NCI-H2196 treated with DMSO at 0.1 percent for 48 hours (cell line): ENCODE data around the gene NGEF.
A peak's percentile ranks its signal among the peaks of the same experiment; 100 is the strongest.

Source experiments
- DNase-seq: peaks from one replicate; lab custom pipeline; 2025; ENCODE audit not compliant: unreplicated experiment; lab: John Stamatoyannopoulos, UW

NGEF gene

DNA sequence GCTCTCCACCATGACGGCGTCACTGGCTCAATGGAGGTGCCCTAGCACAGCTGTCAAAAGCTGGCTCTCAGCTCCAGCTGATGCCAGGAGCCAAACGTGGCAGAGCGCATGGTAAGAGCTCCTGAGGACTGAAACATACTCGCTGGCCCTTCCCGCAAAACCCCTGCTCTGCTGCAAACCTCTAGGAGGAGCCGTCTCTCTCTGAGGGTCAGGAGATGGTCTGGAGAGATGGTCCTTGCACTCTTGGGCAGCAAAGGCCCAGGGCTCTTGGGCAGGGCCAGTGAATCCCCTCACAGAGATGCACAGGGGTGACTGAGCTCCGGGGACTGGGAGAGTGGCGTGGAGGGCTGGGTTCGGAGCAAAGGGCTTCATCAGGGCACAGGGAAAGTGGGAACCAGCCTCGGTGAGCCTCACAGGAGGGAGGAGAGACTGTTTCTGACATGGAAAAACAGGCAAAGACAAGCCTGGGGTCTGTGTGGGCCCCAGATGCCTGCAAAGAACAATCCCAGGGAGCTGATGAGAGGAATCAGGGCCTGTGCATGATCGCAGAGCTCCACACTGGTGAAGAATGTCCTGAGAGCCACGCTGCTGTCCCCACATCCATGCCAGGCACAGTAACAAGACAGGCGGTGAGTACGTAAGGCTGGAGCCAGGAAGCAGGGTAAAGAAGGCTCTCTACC is 125.7 kb downstream of the NGEF start:
- no peak for DNase-seq

DNA sequence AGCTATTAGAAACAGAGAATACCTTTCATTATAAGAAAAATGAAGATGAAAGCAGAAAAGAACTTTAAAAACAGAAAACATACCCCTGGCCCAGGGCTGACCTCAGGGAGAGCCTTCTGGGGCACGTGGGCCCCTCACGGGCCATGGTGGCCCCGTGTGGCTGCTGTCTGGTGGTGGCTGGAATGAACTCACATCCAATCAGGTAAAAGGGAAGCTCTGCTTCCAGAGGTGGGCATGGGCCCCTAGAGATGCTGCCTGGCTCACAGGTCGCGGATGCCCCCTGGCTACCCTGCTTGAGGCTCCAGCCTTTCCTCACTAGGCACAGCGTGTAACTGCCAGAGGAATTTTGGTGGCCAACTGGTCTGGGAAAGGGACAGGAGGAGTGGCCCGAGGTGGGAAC is 126.4 kb downstream of the NGEF start:
- DNase-seq, result no peak

DNA sequence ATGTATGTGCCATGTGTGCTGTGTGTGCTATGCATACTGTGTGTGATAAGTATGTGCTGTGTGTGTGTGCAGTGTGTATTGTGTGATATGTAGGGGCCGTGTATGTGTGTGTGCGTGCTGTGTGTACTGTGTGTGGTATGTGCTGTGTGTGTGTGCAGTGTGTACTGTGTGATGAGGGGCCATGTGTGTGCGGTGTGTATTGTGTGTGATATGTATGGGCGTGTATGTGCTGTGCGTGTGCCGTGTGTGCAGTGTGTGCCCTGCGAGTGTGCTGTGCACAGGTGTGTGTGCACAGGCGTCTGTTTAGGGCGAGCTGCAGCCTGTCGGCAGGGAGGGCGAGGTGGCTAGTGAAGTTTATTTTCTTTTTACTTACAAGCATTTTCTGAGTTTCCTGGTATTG is 126.9 kb downstream of the NGEF start:
- DNase-seq, result no peak

DNA sequence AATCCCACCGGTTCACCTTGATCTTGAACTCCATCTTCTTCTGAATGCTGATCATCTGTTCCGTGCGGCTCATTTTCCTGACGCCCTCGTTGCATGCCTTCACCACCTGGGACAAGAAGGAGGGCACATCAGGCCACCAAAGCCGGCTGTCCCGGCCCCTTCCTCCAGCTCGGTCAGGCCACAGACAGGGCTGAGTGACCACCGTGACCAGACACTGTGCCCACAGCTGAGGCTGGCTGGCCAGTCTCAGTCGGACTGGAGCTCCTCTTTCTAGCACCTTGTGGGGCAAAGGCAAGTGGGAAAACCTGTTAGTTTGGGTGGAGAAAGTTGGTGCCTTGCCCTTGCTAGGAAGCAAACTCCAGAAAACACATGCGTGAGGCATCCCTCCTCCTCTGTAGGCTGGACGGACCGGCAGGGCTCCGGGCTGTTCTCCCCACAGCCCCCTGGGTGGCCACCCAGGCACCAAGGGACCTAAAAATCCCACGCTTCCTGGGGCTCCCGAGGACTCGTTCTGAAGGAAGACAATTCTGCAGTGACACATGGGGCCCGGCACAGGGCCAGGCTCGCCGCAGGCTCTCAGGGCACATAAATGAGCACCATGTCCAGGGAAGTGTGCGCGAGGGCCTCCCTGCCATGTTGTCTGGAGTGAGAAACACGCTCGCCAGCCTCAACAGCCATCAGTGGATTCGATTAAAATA is 127.6 kb downstream of the NGEF start:
- DNase-seq, result no peak

DNA sequence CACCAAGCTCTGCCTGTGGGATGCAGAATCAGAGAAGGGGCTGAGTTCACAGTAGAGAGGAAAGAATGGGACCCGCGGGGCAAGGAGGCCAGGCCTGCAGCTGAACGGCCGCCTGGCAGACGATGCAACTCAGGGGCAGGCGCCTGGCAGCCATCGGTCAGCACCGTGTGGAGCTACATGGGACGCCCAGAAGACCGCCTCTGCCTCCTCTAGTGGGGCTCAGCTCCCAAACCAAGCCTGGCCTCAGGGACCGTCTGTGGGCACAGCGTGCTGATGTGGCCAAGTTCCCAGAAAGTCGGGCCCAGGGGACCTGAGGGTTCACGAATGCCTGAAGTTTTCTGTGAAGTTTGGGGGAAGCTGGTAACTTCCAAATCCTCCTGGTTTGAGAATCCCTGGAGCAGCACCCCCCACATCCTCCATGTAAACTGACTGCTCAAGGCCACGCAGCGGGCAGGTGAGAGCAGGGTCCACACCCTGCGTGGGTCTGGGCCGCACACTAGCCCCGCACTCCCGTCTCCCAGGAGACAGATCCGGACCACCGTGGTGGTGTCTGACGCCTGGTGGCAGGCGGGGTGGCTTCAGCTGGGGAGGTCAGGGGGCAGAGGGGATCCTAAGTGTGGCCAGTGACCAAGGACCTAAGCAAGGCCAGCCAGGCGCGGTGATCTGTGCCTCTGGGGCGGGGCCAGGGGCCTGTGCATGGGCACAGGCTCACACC is 128.3 kb downstream of the NGEF start:
- no peak for DNase-seq

DNA sequence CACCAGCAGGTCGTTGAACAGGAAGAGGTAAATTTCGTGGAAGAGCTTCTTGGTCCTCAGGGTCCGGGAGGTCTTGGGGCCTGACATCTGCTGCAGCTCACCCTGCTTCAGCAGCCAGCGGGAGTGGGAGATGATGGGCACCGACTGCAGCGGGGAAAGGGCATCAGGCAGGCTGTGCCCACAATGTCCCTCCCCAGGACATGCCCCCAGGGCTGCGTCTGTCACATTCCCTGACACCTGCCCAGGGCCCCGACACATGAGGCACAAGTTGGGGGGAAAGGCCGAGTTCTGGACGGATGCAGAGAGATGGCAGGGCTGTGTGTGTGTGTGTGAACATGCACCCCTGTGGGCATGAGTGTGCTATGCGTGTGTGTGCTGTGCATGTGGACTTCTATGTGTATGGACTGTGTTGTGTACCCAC is 129.0 kb downstream of the NGEF start:
- DNase-seq, result no peak

DNA sequence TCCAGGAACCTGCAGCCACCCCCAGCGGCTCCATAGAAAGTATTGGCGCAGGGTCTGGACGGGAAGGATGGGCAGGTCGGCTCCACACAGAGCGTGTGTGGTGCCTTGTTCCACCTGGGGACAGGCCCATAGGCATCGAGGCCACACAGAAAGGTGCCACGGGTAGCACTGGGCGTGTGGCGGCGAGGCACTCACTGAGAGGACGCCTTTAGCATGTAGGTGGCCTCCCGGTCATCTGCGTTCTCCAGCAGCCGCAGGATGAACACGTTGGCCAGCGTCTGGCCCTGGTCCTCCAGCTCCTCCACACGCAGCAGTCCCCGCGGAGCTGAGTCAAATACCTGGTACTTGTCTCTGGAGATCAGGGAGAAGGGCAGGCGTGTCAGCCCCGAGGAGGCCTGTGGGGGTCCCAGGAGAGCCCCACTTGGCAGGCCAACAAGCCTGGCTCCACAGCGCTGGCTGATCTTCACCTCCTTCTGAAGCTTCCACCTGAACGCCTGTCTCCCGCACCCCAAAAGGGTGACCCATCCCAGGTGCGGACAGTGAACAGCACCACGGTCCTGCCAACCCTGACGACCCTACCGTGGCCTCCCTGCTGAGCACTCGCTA is 129.8 kb downstream of the NGEF start:
- no peak for DNase-seq

DNA sequence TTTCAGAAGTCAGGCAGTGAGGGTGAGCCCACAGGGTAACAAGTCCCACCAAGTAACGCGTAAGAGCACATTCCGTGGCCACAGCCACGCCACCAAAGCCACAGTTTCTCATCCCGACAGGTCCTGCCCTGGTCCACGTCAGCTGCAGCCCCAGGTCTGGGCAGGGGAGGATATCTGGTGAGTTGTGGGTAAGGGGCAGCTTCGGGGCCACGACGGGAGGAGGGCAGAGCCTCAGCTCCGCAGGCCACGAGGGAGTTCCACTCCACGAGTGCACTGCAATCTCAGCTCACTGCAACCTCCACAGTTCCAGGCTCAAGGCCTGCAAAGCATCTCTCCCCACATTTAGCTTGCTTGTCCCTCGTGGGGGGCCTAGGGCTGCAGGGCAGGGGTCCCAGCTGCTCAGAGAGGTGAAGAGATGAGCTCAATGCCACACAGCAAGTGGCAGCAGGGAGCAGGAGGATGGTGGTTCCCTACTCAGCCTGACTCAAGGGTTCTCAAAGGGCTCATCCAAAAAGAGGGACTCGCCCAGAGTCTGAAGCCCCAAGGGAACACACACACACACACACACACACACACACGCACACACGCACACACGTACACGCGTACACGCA is 130.4 kb downstream of the NGEF start:
- no peak for DNase-seq

DNA sequence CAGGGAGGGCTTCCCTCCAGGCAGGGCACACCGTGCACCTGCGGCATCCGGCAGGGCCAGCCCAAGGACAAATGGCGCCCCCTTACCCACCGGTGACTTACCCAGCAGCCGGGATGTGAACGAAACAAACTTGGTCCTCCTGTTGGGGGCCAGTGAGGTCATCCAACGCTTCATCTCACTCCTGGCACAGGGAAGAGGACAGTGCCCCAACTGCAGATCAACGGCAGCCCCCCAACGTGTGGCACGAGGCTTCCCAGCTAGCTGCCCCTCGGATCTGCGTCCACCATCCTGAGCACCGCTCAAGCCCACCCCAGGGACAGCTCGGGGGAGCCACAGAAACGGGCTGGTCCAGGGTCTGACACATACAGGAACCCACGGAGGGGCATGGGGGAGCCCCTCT is 131.0 kb downstream of the NGEF start:
- no peak for DNase-seq

DNA sequence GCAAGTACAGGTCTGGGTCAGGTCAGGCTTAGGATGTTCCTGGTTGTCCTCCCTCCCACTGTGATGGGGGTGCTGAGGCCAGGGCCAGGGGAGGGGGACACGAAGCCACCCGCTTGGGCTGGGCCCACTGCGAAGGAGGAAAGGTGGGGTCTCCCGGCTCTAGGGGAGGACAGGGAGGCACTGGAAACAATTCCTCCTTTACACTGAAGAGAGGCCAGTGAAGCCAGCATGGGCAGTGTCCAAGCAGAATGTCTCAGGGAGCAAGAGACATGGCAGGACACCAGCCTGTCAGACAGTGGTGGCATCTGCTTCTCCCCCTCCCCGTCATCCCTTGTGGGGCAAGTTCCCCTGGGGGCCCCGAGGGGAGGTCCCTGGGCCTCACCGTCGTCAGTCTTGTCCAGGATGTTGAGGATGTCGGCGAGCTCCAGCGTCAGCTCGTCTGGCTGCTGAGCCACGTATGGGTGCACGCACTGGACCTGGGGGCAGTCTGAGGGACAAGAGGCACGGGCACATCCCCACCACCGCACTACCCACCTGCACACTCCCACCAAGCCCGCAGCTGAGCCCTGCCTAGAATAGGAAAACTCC is 132.2 kb downstream of the NGEF start:
- no peak for DNase-seq

DNA sequence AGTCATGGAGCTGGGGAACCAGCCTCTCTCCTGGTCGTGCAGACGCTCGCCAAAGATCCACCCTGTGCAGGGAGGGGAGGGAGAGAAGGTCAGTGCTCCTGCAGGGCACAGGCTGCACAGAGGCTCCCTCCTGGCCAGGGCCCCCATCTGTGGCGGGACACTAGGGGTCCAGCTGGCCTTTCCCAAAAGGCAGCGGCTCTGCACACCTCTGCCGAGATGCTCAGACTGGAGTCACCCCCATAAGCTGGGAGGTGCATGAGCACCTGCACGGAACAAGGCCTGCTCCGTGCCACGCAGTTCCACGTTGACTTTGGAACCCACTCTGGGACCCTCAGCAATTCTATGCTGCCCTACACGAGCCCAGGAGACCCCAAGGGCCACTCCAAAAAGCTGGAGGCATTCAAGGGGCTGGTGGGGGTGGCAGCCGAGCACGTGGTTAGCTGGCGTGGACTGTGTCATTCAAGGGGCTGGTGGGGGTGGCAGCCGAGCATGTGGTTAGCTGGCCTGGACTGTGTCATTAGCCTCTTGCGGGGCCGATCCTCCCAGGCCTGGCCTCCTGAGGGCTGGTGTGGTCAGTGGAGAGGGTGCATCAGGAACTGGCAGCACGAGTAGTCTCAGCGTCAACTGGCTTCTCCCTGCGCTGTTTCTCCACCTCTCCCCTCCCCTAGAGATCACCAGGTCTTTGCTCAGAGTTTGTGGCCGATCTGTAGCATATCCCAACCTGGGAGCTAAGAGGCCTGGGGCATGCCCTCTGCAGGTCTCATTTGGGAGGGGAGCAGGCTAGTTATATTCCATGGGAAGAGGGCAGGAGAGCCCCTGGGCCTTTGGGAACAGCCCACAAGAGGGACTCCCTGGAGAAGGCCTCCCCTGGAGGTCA is 133.2 kb downstream of the NGEF start:
- DNase-seq, result no peak

DNA sequence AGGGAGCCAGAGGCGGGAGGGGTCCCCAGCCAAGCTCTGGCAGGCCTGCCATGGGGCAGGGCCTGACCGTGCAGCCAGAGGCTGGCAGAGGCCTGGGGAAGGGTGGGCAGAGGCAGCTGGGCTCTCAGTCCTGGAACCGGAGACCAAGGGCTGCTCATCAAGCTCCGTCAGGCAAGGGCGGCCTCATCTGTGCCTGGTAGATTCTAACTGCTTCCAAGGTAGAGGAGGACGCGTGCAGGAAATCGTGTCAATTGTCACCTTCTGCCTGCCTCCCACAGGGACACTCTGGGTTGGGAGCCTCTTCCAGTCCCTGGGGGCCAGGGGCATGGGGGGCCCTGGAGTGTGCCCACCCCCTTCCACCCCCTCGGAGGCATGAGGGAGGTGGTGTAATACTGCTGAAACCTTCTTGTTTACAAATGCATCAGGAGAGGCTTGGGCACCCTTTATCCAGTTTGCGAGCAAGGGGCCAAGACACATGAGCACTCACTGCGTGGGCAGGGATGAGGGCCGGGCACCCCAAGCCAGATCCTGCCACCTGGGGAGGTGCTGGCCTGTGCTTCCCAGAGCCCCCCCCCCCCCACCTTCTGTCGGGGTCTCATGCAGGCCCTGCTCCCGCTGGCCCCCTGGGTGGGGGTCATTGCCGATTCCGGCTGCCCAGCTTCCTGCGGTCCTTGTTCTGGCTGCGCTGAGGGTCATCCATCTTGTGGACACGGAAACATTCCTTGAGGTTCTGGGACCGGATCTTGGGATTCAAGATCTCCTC is 134.0 kb downstream of the NGEF start:
- DNase-seq, result no peak

DNA sequence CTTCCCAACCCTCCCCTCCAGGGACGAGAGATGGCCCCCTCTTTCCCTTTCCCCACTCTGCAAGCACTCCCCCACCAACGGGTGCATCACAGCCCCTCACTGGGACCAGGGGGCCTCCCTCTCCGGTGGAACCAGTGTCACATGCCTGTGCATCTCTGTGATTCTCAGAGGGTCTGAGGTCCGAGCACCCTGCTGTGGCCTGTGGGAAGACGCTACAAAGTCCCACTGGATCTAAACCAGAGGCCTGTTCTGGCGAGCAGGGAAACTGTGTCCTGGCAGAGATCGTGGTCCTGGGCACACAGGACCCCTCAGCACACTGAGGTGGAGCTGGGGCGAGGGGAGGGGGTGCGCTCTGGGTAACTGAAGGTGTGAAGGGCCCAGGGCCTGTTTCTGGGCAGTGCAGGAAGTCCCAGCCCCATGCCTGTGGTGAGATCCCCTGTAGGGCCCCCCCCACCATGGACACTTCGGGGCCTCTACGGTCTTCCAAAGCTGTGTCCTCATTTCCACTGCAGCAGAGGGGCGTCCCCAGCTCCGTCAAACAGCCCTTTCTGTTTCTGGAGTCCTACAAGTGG is 135.0 kb downstream of the NGEF start:
- DNase-seq, result no peak

DNA sequence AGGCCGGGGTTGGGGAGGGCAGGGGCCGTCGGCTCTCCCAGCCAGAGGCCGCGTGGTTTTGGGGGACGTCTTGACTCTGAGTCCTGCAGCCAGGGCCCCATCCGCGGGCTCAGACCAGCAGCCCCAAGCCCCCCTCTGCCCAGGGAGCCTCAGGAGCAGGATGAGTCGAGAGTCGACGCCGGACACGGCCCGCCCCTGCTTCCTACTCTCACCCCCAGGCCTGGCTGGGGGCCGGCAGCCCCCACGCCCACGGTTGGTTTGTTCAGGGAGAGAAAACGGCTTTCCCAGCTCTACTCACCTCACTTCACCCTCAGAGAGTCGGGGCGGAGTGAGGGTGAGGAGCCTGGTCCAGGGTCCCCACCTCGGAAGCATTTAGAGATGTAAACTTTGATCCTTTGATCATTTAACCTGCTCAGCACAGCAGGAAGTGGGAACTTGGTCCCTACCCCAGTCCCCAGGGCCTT is 136.0 kb downstream of the NGEF start:
- no peak for DNase-seq

DNA sequence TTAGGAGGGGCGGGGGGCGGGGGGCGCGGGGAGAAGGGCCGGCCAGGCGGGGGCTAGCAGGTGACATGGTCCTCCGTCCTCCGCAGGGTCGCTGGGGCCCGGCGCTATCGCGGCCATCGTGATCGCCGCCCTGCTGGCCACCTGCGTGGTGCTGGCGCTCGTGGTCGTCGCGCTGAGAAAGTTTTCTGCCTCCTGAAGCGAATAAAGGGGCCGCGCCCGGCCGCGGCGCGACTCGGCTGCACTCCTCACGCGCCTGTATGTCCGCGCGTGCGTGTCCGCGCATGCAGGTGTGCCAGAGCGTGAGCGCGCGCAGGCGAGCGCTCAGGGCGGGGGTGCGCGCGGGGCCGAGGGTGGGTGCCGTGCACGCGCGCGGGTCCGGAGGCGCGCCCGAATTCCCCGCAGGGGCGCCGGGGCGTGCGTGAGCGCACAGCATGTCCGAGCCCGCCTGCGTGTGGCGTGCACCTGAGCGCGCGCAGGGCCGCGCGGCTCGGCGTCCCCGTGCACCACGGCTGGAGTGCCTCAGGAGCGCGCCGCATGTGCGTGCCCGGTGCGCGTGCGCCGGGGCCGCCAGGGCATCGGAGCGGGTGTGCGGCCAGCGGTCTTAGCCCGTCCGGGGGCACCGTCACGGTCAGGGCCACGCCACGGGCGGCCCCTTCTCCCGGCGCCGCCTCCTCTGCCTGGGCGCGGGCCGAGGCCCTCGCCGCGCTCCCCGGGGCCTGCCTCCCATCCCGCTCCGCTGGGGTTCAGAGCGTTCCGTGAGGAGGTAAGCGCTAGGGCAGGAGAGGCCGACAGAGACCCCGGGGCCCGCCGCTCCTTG is 136.7 kb downstream of the NGEF start:
- peak; percentile 47 for DNase-seq

DNA sequence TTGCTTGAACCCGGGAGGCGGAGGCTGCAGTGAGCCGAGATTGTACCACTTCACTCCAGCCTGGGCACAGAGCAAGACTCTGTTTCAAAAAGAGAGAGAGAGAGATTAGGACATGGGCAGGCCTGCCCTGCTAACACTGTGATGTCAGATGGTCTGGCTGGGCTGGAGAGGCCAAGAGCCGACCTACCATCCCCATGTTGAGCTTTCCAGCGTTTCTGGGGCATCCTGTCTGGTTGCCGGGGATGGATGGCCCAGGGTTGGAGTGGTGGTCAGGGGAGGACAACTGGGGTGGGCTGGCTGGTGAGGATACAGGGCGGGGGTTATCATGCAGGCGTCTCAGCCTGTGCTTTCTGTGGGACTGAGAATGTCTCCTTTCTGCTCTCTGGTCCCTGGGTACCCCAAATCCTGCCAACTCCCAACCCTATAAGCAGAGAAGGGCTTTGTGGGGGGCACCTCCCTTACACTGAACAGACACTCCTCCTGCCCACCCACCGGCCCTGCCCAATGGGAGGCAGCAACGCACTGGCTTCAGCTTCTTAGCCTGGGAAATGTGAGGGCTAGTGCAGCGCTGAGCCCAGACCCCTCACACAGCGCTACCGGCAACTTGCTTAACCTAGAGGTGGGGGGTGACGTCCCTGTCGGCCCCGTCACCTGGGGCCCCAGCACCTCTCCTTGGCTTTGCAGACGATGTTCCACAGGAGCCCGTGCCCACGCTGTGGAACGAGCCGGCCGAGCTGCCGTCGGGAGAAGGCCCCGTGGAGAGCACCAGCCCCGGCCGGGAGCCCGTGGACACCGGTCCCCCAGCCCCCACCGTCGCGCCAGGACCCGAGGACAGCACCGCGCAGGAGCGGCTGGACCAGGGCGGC is 137.6 kb downstream of the NGEF start:
- no peak for DNase-seq

DNA sequence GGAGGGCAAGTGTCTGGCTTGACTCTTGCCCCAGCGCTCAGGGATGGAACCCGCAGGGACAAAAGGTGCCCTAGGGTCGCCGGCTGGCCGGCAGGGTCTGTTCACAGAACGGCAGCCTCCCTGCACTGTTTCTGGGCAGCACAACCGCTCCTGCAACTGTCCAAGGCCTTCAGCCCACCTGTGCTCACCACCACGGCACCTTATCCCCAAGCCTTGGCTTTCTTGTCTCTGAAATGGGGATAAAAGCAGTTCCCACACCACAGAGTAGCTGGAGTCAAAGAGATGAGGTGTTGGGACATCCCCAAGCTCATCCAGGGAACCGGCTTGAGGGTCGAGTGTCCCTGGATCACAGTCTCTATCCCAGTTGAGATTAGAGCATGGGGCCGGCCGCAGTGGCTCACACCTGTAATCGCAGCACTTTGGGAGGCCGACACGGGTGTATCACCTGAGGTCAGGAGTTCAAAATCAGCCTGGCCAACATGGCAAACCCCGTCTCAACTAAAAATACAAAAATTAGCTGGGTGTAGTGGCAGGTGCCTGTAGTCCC is 138.3 kb downstream of the NGEF start:
- DNase-seq, result no peak
